B cell (primary cell): ENCODE data around the gene HTR1A. TPM values are rescaled to one million over a fixed set of nuclear protein-coding genes. Genes with fewer than 3 reads are reported as not detected.

Experiments
- ATAC-seq: fragments of 200-7000 bp; cut with Tn5 transposase; one replicate; pipeline ENCODE4 v1.10.0; 2021; ENCODE audit warnings: low read depth, mild to moderate bottlenecking, moderate number of reproducible peaks, moderate library complexity
- CTCF ChIA-PET: fragments of 350-600 bp; sonication (Branson Sonifier 250); formaldehyde crosslinking; loops from one replicate; lab custom pipeline; 2021; ENCODE audit warnings: antibody characterized with exemption, inconsistent platforms; lab: Charles Lee
- POLR2A ChIA-PET: fragments of 350-600 bp; sonication (Branson Sonifier 250); formaldehyde crosslinking; loops from one replicate; lab custom pipeline; 2021; ENCODE audit warnings: antibody characterized with exemption; lab: Charles Lee
- DNase-seq: peaks from one replicate; pipeline ENCODE4 v3.0.0; 2013
- H2AFZ ChIP-seq: 2 replicates; pipeline ENCODE4 v1.6.1; 2012; ENCODE audit warnings: mild to moderate bottlenecking, low read depth, low read length; ENCODE audit not compliant: insufficient read depth, poor library complexity, severe bottlenecking
- H3K27ac ChIP-seq, 2 donors: 1 replicate in 1 of 2; 2 replicates in 1 of 2; pipeline ENCODE4 v1.5.1; 2012 to 2013; ENCODE audit warnings: low read length in 2 of 2, mild to moderate bottlenecking in 2 of 2, moderate library complexity in 1 of 2
- H3K27me3 ChIP-seq, 4 experiments: fragments of 200-600 bp in 1 of 4; sonication (generic) in 1 of 4; replicated peaks in 1 of 4; 1 replicate in 2 of 4; 2 replicates in 2 of 4; pipeline versions ENCODE4 v1.6.1 to v1.7.0; 2013 to 2016; ENCODE audit warnings: low read length in 3 of 4, mild to moderate bottlenecking in 2 of 4, mixed read lengths in 1 of 4, moderate library complexity in 1 of 4; ENCODE audit not compliant: insufficient read depth in 4 of 4, control insufficient read depth in 3 of 4; ENCODE audit errors: control extremely low read depth in 1 of 4
- H3K36me3 ChIP-seq, 2 experiments: replicated peaks in 1 of 2; 1 replicate in 1 of 2; 2 replicates in 1 of 2; pipeline versions ENCODE4 v1.6.1 to v1.7.1; 2013; ENCODE audit warnings: low read length in 1 of 2; ENCODE audit not compliant: insufficient read depth in 2 of 2, control insufficient read depth in 1 of 2; ENCODE audit errors: control extremely low read depth in 1 of 2, extremely low read depth in 1 of 2
- H3K4me1 ChIP-seq, 2 donors: fragments of 200-600 bp in 1 of 2; sonication (generic) in 1 of 2; 1 replicate in 1 of 2; 2 replicates in 1 of 2; pipeline versions ENCODE4 v1.5.1 to v1.6.1; 2013 to 2017; ENCODE audit warnings: low read length in 2 of 2; ENCODE audit not compliant: control insufficient read depth in 2 of 2, insufficient read depth in 2 of 2
- H3K4me2 ChIP-seq: replicated peaks from 2 replicates; pipeline ENCODE3; 2012; ENCODE audit warnings: mild to moderate bottlenecking, low read depth, low read length; ENCODE audit not compliant: poor library complexity, severe bottlenecking
- H3K4me3 ChIP-seq, 5 experiments: fragments of 200-600 bp in 1 of 5; sonication (generic) in 1 of 5; 1 replicate in 3 of 5; 2 replicates in 2 of 5; pipeline versions ENCODE4 v1.5.1 to v1.7.0; 2011 to 2016; ENCODE audit warnings: low read length in 4 of 5, mild to moderate bottlenecking in 4 of 5, low read depth in 2 of 5, control low read depth in 1 of 5, moderate library complexity in 1 of 5; ENCODE audit not compliant: insufficient read depth in 1 of 5; ENCODE audit errors: control extremely low read depth in 1 of 5, extremely low read depth in 1 of 5
- H3K79me2 ChIP-seq: fragments of 200-600 bp; sonication (generic); one replicate; pipeline ENCODE4 v1.6.0; 2016; ENCODE audit warnings: low read length; ENCODE audit not compliant: control insufficient read depth, insufficient read depth
- H3K9ac ChIP-seq: fragments of 200-600 bp; sonication (generic); 2 replicates; pipeline ENCODE4 v1.6.1; 2017; ENCODE audit warnings: mild to moderate bottlenecking, low read length, moderate library complexity
- H3K9me3 ChIP-seq, 3 donors: one replicate each; pipeline versions ENCODE4 v1.6.1 to v1.7.1; 2013; ENCODE audit warnings: low read length in 2 of 3; ENCODE audit not compliant: control insufficient read depth in 2 of 3, insufficient read depth in 1 of 3; ENCODE audit errors: control extremely low read depth in 1 of 3
- H4K20me1 ChIP-seq: 2 replicates; pipeline ENCODE4 v1.6.0; 2012; ENCODE audit warnings: mild to moderate bottlenecking, low read length; ENCODE audit not compliant: insufficient read depth, control insufficient read depth, poor library complexity, severe bottlenecking
- H3K27ac Mint-ChIP-seq: one replicate; pipeline ENCODE4 v1.8.0; 2021; ENCODE audit warnings: mixed read lengths
- H3K27me3 Mint-ChIP-seq: one replicate; pipeline ENCODE4 v1.8.0; 2021; ENCODE audit warnings: mixed read lengths
- H3K4me1 Mint-ChIP-seq: one replicate; pipeline ENCODE4 v1.8.0; 2021; ENCODE audit warnings: mixed read lengths
- H3K4me3 Mint-ChIP-seq: one replicate; pipeline ENCODE4 v1.8.0; 2021; ENCODE audit warnings: mixed read lengths
- H3K9me3 Mint-ChIP-seq: one replicate; pipeline ENCODE4 v1.8.0; 2022; ENCODE audit warnings: mixed read lengths; ENCODE audit not compliant: insufficient read depth
- CTCF ChIP-seq: fragments of 200-600 bp; IDR thresholded peaks from one replicate; pipeline ENCODE4 v1.8.0; 2022; ENCODE audit warnings: antibody characterized with exemption, mild to moderate bottlenecking
- EZH2 ChIP-seq: IDR thresholded peaks from 2 replicates; pipeline ENCODE4 v1.6.1; 2012; ENCODE audit warnings: borderline replicate concordance, low read depth, mild to moderate bottlenecking, moderate library complexity, low read length; ENCODE audit not compliant: insufficient read depth, poor library complexity, severe bottlenecking
- WGBS: methylation state at CpG from one replicate; pipeline ENCODE4 v1.1.5; 2013; ENCODE audit warnings: missing lambda C conversion rate; ENCODE audit not compliant: insufficient coverage; 5-methylcytosine and 5-hydroxymethylcytosine counted together
- intact Hi-C: fragments of 100-400 bp; cut with micrococcal nuclease; formaldehyde crosslinking; loops from one replicate; pipeline ENCODE4 v1.10.0; 2022
- polyA plus RNA-seq: library from polyadenylated mRNA; depleted of rRNA; stranded (reverse); fragments of >200 nt; gene quantifications from 2 replicates; pipeline ENCODE4 v1.2.3, GENCODE V29; 2012
- total RNA-seq, 2 donors: library from RNA; stranded (reverse); fragments of 120-200 nt in 1 of 2; gene quantifications; 1 replicate in 1 of 2; 2 replicates in 1 of 2; pipeline versions ENCODE4 v1.2.3 to v1.2.4, GENCODE V29; 2013 to 2022

HTR1A gene
- total and polyA plus RNA-seq, 2 donors (not counting 1 experiment from before 2014, with no cell fraction given), result not detected

DNA sequence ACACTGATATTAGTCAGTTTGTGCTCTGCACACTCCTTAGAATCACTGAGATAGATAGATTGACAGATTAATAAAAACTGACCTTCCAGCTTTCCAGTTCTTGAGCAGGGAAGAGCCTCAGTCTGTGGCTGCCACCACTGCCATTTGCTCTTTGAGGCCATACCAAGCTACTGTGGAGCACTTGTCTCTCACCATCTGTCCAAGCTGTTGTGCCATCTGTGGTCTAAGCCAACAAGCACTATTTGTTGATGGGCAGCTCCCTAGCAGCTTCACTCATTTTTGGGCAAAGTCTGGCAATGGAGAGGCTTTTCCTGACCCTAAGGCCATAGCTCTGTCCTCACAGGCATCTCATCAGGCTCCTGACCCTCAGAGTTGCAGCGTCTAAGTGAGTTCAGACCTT, 30.4 kb downstream of the HTR1A start:
- Mint-ChIP-seq H3K9me3 (peaks cover 3% of the 10 kb centered on the region), H3K27ac (no peak overlapping the region), H3K4me3 (no peak overlapping the region), H3K27me3 (no peaks in the 10 kb centered on the region), H3K4me1 (no peaks in the 10 kb centered on the region)
- no peaks in the 10 kb centered on the region for H3K27me3 ChIP-seq
- ChIA-PET CTCF (no interaction called here), POLR2A (no interaction called here)
- WGBS, result no CpG with 5 or more reads among the region's 1 CpG
- no peak overlapping the region for H3K9ac ChIP-seq
- no peak for TF ChIP-seq EZH2
- no peak for TF ChIP-seq CTCF
- no peaks in the 10 kb centered on the region for H3K9me3 ChIP-seq
- no peaks in the 10 kb centered on the region for H3K36me3 ChIP-seq
- DNase-seq (no peak), ATAC-seq (no peak)
- no peak overlapping the region for H3K4me3 ChIP-seq
- no peaks in the 10 kb centered on the region for H3K79me2 ChIP-seq
- no peaks in the 10 kb centered on the region for H4K20me1 ChIP-seq
- H3K27ac ChIP-seq, result no peak overlapping the region
- H3K4me2 ChIP-seq, result no peak overlapping the region
- H2AFZ ChIP-seq, result no peak overlapping the region
- intact Hi-C loops, result no loop called here
- H3K4me1 ChIP-seq, result no peaks in the 10 kb centered on the region

GRCh38 chr5:63928451-63928850, 33.8 kb downstream of the HTR1A start:
- Histone ChIP-seq H3K27me3 (no peaks in the 10 kb centered on the region), H3K4me3 (no peak overlapping the region), H3K4me2 (no peak overlapping the region), H3K9ac (no peak overlapping the region), H4K20me1 (no peaks in the 10 kb centered on the region), H3K79me2 (no peaks in the 10 kb centered on the region), H3K36me3 (no peaks in the 10 kb centered on the region), H3K9me3 (no peaks in the 10 kb centered on the region), H3K4me1 (no peaks in the 10 kb centered on the region), H3K27ac (no peak overlapping the region), H2AFZ (no peak overlapping the region)
- ChIA-PET POLR2A (no interaction called here), CTCF (no interaction called here)
- Mint-ChIP-seq H3K27me3 (no peaks in the 10 kb centered on the region), H3K4me1 (no peaks in the 10 kb centered on the region), H3K9me3 (no peaks in the 10 kb centered on the region), H3K27ac (no peak overlapping the region), H3K4me3 (no peak overlapping the region)
- ATAC-seq (no peak), DNase-seq (no peak)
- WGBS, result 100% methylated on average over 2 of the region's 3 CpGs
- no peak for TF ChIP-seq CTCF
- no peak for TF ChIP-seq EZH2
- intact Hi-C loops, result no loop called here
